ENCODE data around the gene KRTCAP2.
A peak's percentile ranks its signal among the peaks of the same experiment; 100 is the strongest.
"Not testable (repeated sequence)": the region's sequence is repeated elsewhere in the genome, so short reads cannot be mapped to it uniquely, and the experiment has no call there.

KRTCAP2 gene

DNA sequence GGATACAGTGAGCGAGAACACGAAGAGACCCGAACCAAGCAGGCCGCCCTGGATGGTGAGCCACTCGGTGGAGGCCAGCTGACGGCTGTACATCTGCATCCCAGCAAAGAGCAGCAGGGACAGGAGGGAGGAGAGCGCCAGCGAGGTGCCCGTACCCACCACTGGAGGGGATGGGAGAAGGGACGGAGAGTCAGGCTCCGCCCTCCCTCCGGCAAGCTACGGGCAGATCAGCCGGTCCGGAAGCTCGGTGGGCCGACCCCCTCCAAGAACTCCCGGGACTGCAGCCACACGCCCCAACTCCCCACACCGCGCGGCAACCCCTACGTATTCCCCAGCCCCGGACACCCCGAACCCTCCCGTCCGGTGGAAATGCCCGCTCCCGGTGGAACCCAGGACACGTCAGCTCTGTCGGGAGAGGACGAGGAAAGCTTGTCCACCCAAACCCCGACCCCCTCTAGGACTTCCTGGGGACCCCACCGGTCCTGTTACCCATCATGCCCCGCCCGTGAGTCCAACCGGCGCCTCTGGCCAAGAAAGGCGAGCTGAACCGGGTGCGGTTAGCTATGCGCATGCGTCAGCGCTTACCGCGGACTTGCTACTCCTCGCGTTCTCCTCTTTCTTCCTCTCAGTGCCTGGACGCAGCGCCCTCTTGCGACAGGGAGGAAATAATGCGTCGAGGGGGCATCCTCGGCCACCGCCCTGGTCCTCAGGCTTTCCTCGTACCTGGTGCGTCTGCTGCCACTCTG, at the start of gene KRTCAP2:
TSS of gene KRTCAP2 (minus strand) at position 573 of the 746 bp plus-strand sequence. CDS start at position 493, 80 bp downstream.
- DNase-seq = peak; percentile 100

DNA sequence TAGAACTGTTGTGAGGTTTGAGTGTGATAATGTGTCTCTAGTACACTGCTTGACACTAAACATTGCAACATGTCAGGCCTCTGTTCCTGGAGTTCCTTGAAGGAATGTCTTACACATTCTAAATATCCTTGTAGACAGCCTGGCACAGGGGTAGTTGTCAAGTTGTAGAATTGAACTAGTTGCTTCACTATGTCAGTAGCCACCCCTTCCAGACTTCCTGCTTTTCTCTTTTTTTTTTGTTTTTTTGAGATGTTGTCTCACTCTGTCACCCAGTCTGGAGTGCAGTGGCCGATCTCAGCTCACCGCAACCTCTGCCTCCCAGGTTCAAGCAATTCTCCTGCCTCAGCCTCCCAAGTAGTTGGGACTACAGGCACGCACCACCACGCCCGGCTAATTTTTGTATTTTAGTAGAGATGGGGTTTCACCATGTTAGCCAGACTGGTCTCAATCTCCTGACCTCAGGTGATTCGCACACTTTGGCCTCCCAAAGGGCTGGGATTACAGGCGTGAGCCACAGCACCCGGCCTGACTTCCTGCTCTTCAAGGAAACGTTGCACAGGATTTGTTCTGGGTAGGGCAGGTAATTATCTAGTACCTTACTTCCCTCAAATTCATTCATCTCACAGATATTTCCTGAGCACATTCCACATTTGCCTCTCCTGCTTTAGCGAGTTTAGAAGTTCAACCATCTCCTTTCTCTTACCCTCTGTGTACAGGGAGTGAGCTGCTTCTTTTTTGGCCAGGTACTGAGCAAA, 47.3 kb upstream of the KRTCAP2 start:
- not testable (repeated sequence) for DNase-seq

DNA sequence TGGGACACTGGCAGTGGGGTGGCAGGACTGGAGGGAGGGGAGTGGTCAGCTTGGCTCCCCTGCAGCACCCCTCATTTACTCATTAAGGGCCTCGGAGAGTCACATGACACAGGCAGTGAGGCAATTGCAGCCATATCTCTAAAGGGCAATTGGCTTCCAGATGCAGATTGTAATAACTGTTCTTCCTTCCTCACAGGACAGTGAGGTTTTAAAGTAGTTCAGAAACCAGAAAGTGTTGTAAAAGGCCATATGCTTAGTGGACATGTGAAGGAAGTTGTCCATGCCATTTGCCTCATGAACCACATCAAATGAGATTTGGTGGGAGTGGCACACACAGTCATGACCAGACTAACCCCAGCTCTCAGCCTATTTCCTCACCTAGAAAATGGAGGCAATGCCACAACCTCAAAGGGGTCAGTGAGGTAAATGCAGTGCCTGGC, 46.5 kb upstream of the KRTCAP2 start:
- no peak for DNase-seq

DNA sequence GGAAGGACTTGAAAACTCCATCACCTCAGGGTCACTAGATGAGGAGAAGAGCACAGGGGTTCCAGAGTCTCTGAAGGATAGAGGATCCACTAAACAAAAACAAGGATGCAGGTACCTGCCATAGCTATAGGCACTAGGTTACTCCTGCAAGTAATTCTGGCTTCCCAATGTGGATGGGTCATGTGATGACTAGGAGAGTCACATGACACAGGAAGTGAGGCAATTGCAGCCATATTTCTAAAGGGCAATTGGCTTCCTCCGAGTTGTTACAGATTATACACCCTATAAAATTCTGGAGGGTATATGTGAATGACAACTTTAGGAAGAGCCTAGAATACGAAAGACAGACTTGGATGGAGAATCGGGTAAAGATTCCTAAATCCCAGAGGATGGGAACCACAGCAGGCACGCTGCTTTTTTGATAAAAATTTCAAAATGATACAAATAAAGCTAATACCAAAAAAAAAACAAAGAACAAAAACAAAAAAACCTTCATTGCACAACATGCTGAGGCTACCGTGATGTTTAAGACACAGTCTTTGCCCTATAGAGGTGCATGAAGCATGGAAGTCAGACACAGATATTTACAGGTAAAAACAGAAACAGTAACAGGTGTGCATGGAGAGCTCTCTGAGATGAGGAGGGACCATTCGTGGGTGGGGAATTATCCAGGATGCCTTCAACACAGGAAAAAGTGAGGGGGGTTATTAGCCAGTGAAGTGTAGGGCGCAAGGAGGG, 45.9 kb upstream of the KRTCAP2 start:
- DNase-seq = peak; percentile 17

DNA sequence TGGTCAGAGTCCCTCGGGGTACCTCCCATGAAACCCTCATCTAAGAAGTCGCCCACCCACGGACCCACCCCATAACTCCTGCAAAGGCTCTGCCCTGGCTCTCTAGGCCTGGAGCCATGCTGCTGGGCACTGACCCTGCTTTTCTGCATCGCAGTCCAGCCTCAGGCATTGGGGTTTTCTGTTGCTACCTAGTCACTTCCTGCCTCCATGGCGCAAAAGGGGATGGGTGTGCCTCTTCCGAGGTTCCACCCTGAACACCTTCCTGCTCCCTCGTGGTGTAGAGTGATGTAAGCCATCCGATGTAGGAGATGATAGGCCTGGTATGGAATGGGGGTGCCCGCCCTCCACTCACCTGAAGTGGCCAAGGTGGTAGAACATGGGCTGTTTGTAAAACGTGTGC, 41.6 kb upstream of the KRTCAP2 start:
- not testable (repeated sequence) for DNase-seq

DNA sequence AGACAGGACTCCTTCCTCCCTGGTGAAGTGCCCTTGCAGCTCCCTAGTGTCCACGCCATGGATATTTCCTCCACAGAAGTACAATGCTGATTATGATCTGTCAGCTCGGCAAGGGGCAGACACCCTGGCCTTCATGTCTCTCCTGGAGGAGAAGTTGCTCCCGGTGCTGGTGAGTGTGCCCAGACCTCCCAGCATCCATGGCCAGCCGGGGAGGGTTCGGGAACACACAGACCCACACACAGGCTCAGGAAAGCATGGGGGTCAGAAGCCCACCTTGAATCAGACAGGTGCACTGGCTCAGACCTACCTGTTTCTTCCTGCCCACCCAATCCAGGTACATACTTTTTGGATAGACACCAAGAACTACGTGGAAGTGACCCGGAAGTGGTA, 38.9 kb upstream of the KRTCAP2 start:
- not testable (repeated sequence) for DNase-seq

DNA sequence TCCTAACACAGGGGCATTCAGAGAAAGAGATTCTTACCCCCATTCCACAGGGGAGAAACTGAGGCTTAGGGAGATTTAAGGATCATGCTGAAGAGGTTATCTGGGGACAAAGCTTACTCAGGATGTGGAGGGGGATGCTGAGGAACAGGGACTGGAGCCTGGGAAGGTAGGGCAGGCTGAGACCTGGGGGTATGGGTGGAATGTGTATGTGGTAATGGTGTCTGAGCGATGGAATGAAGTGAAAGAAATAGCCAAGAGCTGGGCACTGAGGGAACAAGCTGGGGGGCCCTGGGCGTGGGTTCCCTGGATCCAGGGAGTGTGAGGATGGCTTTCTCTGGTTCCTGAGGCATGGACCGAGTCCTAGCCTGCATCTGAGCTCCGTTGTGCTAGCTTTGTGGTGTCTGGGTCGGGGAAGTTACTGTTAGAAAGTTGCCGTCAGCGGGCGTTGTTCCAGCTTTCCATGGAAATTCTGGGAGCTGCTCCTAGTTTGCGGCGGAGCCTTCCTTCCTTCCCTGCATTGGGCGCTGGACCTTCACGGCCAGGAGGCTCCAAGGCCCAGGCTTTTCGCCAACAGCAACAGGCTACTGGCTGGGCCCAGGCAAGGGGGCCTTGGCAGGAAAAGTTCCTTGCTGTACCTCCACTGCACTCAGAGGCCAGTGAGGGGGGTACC, 38.4 kb upstream of the KRTCAP2 start:
- DNase-seq = not testable (repeated sequence)

DNA sequence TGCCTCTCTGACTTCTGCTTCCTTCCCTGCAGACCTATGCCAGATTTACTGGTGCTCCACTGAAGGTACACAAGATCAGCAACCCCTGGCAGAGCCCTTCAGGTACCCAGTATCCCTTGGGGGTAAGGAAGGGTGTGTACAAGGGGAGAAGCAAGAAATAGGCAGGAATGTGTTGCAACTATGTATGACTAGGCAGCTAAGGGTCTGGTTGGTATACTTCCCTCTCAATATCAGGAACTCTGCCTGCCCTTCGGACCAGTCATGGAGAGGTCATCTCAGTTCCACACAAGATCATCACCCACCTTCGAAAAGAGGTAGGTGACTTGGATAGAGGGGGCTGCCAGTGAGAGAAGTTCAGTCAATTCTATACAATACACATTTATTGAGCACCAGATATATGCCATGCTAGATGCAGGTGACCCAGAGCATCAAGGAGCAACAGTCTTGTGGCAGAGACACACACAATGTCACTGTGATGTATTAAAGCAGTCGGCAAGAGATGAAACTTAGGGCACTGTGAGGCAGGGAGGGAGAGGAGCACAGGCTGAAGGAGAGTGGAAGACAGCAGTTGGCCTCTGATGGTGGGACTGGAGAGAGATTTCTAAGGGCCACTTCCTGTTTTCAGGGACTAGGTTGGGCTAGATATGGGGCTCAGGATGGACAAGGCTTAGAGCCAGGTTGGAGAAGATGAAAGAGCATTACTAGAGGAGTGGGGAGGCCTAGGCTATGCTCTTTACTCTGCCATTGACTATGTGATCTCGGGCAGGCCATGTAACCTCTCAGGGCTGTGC, 37.4 kb upstream of the KRTCAP2 start:
- DNase-seq = no peak

DNA sequence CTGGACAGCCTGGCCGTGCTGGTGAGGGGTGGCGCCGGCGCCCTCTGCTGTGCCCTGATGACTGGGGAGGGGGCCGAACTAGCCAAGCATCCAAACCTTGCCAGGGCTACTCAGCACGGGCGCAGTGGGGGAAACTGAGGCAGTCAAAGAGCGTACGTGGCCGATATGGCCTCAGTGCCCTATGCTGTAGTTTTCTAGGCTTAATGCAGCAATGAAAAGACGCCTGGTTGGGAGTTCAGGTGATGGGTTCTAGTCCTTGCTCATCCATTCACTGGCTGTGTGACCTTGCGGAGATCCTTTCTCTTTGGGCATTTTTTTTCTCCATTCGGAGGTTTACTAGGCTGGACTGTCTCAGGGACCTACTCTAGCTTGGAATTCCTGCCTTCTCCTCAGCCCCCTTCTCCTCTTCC, 36.2 kb upstream of the KRTCAP2 start:
- no peak for DNase-seq

DNA sequence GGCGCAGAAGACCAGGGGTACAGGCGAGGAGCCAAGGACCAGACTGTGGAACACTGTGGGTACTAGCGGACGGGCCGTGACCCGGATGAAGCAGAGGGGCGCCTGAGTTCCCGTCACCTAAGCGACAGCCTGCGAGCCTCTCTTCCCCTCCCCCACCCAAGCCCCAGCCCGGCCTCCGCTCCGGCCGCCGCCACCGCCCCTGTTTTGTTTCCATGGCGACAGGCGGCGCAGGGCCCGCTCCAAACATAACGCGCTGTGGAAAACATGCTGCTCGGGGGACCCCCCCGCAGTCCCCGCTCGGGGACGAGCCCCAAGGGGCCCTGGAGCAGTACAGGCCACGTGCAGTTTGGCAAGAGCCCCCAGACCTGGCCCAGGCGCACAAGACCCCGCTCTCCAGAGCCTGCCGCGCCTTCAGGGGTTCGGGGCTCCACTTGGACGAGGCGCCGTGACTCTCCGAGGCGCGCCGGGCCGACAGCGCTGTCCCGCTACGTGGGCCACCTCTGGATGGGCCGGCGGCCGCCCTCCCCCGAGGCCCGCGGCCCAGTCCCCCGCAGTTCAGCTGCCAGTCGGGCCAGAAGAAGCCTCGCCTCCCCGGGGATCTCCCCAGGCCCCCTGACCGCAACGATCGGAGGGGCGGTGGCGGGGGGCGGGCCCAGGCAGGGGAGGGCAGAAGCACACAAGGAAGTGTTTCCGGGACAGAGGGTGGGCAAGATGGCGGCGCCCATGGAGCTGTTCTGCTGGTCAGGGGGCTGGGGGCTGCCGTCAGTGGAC, 35.6 kb upstream of the KRTCAP2 start, which contains the start of gene MTX1:
TSS of gene MTX1 (plus strand) at position 155 of the 771 bp plus-strand sequence. CDS start at position 265, 110 bp downstream.
- peak; percentile 76 for DNase-seq

DNA sequence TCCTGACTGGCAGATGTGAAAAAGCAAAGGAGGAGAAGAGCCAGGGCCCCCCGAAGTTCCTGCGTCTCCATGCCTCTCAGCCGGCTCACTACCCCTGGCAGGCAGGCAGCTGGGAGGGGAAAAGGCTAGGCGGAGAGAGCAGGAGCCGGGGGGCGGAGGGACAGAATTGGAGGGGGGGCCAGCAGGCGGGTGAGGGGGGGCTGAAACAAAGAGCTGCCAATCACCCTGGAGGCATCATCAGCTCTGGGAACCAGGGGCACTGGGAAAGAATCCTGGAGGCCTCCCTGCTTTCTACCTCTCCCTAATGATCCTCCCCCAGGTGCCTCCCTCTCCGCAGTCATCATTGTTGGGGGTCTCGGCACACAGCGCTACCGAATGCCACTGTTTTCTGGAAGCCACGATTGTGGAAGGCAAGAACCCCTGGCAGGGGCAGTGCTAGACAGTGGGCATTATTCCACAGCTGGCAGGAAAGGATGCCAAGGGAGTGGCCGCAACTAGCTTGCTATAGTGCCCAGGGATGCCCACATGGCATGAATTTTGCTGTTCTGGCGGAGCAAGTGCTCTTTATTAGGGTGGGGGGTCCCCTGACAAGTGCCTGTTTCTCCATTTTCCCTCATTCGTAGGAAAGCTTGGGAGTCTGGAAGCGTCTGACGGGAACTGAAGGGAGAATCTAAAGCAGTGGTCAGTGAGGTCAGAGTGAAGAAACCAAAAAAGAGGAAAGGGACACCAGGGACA, 34.9 kb upstream of the KRTCAP2 start, which contains the start of gene THBS3:
TSS of gene THBS3 (minus strand) at position 92 of the 735 bp plus-strand sequence. CDS start at position 71, 21 bp downstream.
- DNase-seq = peak; percentile 93

DNA sequence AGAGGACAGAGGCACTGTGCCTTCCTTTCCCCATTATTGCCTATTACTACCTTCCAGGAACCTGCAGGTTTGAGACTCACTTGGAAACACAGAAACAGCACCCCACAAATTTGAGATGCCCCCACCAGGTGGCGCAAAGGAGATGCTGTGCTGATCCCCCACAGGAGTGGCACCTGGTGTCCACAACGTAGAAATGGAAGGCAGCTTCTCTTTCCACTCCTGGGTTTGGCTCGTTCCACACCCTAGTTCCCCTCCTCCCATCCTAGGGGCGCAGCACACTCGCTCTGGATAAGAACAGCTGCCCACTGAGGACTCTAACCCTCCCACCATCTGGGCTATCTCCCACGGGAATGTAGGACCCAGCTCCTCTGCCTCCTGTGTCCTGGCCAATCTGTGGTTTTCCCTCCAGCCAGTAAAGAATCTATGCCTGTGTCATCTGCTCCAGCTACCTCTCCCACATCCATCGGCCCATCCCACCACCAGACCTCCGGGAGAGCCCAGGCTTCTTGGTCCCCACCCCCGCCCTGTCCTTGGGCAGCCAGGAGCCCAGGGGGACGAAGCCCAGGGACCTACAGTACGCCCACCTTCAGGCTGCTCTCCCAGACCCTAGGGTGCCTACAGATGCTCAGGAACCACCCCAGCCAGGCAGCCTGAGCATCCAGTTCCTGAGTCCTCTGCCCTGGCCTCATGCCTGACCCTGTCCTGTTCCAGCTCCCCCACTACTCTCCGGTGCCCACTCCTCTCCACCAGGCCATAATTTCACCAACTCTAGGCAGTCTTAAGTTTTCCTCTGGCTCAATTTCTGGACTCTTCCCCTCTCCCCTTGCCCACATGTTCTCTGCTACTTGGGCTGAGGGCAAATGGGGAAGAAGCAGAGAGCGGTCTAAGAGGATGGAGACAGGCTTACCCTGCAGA, 34.0 kb upstream of the KRTCAP2 start:
- DNase-seq = peak; percentile 97

DNA sequence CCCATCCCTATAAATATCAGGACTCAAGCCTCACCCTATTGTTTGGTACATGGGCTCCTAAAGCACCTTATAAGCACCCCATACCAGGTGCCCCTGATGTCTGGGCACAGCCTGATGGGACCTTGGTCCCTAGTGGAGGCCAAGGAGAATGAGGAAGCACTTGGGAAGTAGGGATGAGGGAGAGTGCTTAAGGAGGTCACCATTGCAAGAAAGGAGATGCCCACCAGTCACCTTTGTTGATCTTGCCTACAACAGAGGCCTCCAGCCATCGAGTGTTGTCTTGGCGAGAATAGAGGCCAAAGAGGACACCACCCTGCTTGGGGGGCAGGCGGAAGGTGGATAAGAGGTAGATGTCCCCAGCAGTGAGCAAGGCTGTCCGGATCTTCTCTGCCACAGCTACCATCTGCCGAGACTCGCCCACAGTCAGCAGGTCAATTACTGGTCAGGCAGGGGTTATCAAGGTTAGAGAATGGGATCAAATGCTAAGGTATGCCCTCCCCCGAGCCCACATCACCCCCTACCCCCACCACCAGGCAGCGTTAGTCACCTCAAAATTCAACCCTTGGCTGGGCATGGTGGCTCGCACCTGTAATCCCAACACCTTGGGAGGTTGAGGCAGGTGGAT, 33.0 kb upstream of the KRTCAP2 start:
- DNase-seq = no peak

DNA sequence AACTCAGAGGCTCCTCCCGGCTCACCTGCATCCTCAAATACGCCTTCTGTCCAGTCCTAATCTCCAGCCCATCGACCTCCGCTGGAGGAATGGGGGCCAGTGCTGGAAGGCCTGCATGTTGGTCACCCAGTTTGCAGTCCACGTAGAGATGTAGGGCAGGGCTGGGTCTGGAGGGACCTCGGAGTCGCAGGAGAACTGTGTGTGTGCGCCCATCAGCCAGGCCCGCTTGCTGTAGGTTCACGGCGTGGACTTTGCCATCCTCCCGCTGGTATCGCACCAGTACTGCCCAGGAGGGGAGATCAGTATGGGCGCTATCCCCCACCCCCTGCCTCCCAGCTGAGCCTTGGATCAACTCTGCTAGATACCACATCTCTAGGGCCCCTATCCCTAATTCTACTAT, 31.9 kb upstream of the KRTCAP2 start:
- DNase-seq = no peak

DNA sequence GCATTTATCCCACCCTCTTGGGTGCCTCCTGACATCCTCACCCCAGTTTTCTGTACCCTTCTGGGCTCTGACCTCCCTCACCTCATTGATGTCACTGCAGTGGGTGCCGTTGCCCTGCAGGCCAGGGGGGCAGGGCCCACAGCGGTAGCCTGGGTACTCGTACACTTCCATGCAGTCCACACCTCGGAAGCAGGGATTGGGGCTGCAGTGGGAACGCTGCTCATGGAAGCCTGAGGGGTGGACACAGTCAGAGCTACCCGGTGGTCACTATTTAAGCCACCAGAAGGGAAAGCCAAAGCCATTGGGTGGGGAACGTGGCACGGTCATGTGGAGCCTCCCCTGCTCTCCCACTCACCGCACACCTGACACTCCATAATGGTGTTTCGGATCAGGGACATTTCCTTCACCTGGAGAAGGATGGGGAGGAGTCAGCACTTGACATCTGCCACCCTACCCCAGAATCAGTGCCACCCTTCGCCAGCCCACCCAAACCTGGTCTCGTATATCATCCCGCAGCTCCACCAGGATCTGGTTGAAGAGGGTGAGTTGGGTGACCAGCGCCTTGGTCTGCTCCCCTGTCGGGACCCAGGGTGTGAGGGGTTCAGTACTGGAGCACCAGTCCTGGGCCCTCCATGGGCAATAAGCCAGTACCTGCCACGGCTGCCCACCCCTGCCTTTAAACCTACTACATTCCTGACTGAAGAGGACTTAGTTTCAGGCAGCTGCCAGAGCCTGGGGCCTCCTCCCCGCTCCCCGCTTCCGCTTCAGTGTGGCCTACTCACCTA, 29.8 kb upstream of the KRTCAP2 start:
- no peak for DNase-seq

DNA sequence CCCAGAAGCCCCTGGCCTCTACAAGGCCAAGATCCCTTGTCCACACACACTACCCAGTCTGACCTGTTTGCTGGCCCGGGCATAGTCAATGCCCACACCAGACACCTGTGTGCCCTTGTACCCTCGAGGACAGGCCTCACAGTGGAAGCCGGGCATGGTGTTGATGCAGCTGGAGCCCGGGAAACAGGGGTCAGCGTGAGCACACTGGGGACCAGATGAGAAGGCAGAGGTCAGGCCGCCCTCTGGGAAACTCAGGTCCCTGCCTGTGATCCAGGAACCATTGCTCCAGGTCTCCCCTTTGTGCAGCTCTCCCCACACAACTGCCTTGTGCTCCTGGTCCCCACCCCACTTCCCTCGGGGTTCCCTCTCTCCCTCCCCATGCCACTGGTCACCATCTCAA, 29.1 kb upstream of the KRTCAP2 start:
- DNase-seq = no peak

DNA sequence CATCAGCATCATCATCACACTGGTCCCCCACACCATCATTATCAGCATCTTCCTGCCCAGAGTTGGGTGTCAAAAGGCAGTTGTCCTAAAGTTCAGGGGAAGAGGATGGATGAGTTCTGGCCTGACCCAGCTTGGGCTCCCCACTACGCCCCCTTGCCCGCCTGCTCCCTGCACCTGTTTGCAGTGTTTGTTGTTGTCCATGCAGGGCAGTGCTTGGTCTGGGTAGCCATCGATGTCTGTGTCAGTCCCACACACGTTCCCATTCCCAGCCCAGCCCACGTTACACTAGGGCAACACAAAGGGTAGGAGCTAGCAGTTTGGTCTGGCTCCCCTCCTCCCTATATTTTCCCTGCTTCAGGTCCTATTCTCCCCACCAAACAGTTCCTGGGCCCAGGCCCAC, 27.8 kb upstream of the KRTCAP2 start:
- DNase-seq = no peak

DNA sequence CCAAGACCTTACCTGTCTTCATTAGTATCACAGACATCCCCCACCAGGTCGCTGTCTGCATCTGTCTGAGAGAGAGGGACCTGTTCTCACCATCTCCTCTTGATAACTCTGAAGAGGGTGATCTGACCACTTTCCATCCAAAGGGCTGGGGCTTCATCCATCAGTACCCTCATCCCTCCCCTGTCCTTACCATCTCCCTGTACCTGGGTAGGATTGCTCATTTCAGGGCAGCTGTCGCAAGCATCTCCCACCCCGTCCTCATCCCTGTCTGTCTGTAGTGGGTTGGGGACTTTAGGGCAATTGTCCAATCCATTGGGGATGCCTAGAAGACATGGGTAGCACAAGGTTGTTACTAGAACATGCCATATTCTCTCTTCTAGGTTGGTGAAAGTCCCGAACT, 26.7 kb upstream of the KRTCAP2 start:
- no peak for DNase-seq
